HG03196 (cell line): ENCODE measurements around the gene CLEC18B.
"Not testable (repeated sequence)": the region's sequence is repeated elsewhere in the genome, so short reads cannot be mapped to it uniquely, and the experiment has no call there.

Experiments used
- ATAC-seq: cut with Tn5 transposase; IDR thresholded peaks from one replicate; pipeline ENCODE4 v1.9.1; 2021; ENCODE audit not compliant: unreplicated experiment

The CLEC18B gene

DNA sequence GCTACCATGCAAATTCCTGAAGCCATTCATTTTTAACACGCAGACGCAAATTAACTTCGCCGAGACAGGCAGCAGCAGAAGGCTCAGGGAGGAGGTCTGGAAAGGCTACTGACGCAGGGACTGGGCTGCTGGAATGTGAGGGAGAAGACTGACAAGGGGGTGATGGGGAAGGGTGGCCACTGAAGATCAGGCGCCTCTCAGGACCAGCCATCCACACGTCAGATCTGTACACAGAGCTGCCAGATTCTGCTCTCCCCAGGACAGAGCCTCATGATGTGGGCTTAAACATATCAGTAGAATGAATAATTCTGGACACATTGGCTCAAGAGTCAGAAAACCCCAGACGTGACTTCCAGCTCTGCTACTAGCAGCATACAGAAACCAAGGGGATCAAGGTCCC is 25.6 kb upstream of the CLEC18B start:
- ATAC-seq = no peak

DNA sequence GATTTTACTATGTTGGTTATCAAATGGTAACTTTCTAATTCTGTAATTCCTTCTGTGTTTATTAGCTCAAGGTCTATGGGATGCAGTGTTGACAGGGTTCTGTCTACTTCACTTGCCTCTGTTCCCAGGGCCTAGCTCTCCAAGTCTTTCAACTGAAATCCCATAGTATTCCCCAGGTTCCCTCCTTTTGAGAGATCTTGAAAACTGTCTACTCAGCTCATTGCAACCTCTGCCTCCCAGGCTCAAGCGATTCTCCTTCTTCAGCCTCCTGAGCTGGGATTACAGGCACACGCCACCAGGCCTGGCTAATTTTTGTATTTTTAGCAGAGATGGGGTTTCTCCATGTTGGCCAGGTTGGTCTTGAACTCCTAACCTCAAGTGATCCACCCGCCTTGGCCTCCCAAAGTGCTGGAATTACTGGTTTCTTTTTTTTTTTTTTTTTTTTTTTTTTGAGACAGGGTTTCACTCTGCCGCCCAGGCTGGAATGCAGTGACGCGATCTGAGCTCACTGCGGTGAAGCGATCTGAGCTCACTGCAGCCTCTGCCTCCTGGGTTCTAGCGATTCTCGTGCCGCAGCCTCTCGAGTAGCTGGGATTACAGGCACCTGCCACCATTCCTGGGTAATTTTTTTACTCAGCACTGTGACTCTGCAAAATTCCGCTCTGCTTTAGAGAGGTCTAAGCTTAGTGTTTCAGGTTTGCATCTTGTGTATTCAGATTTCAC is 22.5 kb upstream of the CLEC18B start:
- ATAC-seq = not testable (repeated sequence)

DNA sequence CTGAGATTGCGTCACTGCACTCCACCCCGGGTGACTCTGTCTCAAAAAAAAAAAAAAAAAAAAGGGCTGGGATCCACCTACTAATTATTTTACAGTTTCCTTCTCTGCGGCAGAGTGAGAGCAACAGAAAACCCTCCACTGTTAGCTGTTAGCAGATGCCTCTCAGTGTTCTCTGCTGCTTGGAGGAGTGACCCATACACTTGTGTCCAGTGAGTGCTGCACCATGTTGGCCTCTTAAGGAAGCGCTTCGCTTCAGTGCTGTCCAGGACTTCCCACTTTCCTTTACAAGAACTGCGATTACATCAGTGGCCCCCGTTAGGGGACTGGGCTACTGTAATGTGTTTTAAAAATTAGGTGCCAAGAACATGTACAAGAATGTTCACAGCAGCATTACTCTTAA is 18.4 kb upstream of the CLEC18B start:
- no peak for ATAC-seq

DNA sequence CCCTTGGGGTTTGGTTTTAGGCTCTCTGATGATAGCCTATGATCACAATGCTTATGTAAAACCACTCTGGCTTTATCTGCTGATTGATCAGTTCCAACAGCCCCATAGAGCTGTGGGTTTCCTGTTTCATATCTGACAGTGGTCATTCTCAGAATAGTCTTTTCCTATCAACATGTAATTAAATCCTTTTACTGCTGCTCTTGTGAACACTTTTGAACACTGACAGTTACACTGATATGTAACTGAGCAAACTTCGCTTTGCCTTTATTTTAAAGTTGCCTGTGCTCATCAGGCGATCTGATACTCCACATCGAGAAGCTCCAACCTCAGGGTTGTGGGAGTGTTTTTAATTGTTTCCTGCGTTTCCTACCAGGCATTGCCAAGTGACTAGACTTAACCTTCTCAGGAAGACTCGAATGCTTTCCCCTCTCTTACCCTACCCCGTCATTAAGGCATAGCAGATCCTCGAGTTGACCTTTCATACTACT is 17.3 kb upstream of the CLEC18B start:
- no peak for ATAC-seq

GRCh38 chr16:74431516-74431915 is 10.2 kb upstream of the CLEC18B start:
- ATAC-seq = no peak

GRCh38 chr16:74430036-74430712 is 8.9 kb upstream of the CLEC18B start:
- ATAC-seq = not testable (repeated sequence)

GRCh38 chr16:74428493-74428892 is 7.2 kb upstream of the CLEC18B start:
- not testable (repeated sequence) for ATAC-seq

GRCh38 chr16:74425751-74426150 is 4.5 kb upstream of the CLEC18B start:
- ATAC-seq = not testable (repeated sequence)

- not testable (repeated sequence) for ATAC-seq
These were observed 2.4 kb upstream of the CLEC18B start for GRCh38 chr16:74423721-74424120.

DNA sequence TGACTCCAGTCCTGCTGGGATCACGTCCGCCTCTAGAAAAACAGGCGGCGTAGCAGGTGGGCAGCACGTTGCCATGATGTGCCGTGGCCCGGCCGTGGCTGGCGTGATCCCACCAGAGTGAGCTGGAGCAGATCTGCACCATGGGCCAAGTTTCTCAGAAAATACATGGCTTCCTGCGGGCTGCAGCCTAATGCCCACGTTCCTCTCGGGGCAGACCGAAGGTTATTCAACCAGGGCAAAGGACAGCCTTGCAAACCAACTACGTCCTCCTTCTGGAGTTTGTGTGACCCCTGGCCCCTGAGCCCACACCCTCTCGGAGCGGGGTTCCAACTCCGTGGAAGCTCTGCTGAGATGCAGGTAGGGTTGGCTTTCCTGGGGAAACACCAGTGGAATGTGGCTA is 808 bp upstream of the CLEC18B start:
- ATAC-seq = not testable (repeated sequence)

DNA sequence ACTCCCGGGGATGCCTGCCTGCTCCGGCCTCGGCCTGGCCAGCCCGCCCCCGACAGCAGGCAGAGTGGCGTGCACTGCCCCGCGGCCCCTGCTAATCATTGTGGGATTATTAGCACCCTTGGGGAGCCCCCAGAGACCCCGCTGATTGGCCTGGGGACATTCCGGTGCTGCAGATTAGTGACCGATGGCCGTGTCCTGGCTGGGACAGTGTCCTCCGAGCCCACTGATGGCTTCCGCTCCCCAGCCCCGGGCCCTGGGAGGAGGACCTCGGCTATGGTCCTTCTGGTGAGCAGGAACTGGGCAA is 156 bp upstream of the CLEC18B start:
- not testable (repeated sequence) for ATAC-seq

GRCh38 chr16:74419811-74420210 is 1.5 kb downstream of the CLEC18B start:
- not testable (repeated sequence) for ATAC-seq

DNA sequence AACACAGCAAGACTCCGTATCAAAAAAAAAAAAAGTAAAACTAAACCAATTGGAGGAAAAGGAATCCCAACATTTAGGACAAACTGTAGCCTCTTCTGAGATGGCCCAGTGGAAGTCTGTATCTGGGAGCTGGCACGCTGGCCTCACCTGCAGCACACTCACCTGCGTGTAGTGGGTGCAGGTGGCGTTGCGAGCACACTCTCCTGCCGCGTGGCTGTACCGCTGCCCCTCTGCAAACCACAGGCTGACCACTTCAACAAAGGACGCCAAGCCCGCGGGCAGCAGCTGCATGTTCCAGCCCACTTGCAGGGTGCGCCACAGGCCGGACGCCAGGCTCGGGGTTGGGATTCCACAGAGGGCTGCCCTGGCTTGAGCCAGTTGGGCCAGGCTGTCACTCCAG is 3.4 kb downstream of the CLEC18B start:
- not testable (repeated sequence) for ATAC-seq

- ATAC-seq = not testable (repeated sequence)
These were observed 7.4 kb downstream of the CLEC18B start for GRCh38 chr16:74413920-74414319.

- not testable (repeated sequence) for ATAC-seq
These were observed 7.8 kb downstream of the CLEC18B start for GRCh38 chr16:74413485-74413884.

GRCh38 chr16:74412775-74413390 is 8.4 kb downstream of the CLEC18B start:
- ATAC-seq = not testable (repeated sequence)

GRCh38 chr16:74412138-74412774 is 9.0 kb downstream of the CLEC18B start:
- not testable (repeated sequence) for ATAC-seq

DNA sequence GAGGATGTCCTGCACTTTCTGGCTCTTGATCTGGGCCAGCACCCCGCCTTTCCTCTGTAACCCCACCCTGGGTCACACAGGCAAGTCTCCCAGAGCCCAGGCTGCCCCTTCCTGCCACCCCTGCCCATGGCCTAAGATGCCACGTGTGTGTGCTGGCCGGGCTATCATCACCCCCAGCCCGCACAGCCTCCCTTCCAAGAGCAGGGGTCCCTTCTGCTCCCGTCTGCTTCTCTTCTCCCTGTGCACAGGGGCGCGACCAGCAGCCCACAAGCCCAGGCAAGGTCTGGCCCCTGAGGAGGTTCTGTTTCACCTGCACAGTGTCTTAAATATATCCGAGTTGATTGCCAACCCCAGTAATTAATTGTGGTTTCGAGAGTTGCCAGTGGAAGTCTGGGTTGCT is 10.3 kb downstream of the CLEC18B start:
- ATAC-seq = not testable (repeated sequence)

DNA sequence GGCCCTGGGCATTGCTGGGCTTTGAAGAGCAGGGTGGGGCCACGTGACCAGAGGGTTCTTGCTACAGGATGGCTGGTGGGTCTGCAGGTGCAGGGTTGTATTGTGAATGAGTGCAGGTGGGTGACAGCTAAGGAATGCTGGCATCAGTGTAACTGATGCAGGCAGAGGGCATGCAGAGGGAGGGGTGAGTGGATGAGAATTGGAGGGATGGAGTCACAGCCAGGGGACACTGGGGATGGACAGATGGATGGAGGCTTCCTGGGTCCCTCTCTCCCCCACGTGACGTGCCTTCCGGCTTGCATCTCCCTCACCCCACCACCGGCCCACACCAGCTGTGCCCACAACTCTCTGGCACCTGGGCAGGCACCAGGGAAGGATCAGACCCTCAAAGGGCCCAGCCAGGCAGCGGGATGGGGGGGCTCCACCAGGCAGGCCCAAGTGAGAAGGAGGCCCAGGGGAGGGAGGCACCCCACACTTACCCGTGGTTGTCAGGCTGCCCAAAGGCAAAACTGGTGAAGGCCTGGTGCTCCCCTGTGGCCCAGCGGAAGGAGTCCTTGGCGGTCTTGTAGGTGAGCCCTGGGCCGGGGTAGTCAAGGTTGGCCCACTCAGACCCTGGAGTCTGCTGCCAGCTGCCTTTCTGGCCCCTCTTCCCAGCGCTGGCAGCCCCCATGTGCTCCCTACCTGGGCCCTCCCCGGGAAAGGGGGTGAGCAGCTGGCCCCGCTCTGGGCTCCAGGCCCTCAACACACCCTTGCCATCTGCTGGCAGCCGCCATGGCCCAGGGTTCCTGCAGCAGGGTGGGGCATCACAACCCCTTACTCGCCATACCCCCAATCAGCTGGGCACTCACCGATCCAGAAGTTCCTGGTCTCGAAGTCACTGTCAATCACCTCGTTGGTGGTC is 11.0 kb downstream of the CLEC18B start:
- ATAC-seq = not testable (repeated sequence)

DNA sequence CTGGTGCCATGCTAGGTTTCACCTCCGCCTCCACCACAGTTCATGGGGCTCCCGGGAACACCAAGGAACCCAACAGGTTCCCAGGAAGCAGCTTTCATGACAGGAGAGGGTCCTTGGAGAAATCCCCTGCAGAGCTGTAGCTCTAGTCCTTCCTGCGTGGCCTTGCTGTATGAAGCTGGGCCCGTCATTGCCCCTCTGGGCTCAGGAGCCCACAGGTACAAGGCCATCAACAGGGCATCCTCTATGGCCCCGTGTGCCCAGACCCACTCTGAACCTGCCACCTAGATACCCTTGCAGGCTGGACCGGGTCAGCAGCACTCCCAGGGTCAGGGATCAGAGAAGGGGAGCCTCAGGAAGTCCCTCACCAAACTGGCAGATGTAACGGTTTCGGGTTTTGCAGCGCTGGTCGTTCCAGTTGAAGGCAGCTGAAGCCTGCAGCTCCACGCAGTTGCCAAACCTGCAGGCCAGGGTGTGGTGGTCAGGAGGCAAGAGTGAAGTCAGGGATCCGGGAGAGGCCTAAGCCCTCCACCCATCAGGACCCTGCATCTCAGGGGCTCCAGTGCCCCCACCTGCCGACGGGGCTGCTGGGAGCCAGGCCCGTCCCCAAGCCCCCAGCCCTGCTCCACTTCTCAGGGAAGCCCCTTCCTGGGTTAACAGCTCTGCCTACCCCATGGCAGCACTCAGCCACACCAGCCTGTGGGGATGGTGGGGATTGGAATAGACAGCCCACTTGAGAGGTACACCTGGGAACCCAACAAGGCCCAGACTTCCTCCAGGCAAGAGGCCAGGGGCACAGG is 11.9 kb downstream of the CLEC18B start:
- not testable (repeated sequence) for ATAC-seq
